IPS-NIHi7 (cell line): ENCODE results near the gene RFC1.
"Not testable (repeated sequence)": the region's sequence is repeated elsewhere in the genome, so short reads cannot be mapped to it uniquely, and the experiment has no call there.

Experiments used
- DNase-seq: peaks from one replicate; pipeline ENCODE4 v3.0.0; 2012; ENCODE audit warnings: mixed read lengths; ENCODE audit errors: extremely low spot score

Gene RFC1

GRCh38 chr4:39357002-39357401 is 9.2 kb downstream of the RFC1 start:
- DNase-seq: no peak

- no peak for DNase-seq
Observed at GRCh38 chr4:39354254-39354552, 12.0 kb downstream of the RFC1 start.

GRCh38 chr4:39353478-39354253 is 12.5 kb downstream of the RFC1 start:
- no peak for DNase-seq

GRCh38 chr4:39353149-39353477 is 13.0 kb downstream of the RFC1 start:
- DNase-seq: not testable (repeated sequence)

- no peak for DNase-seq
Observed at GRCh38 chr4:39349326-39349725, 16.8 kb downstream of the RFC1 start.

- DNase-seq: no peak
Observed at GRCh38 chr4:39348371-39349315, 17.5 kb downstream of the RFC1 start.

GRCh38 chr4:39346856-39347519 is 19.2 kb downstream of the RFC1 start:
- no peak for DNase-seq

GRCh38 chr4:39342731-39343130 is 23.4 kb downstream of the RFC1 start:
- no peak for DNase-seq

- no peak for DNase-seq
Observed at GRCh38 chr4:39341075-39341725, 25.0 kb downstream of the RFC1 start.

GRCh38 chr4:39339968-39340367 is 26.2 kb downstream of the RFC1 start:
- no peak for DNase-seq

- DNase-seq: no peak
Observed at GRCh38 chr4:39337841-39338240, 28.3 kb downstream of the RFC1 start.

- DNase-seq: no peak
Observed at GRCh38 chr4:39335566-39335965, 30.6 kb downstream of the RFC1 start.

- DNase-seq: no peak
Observed at GRCh38 chr4:39331191-39331590, 35.0 kb downstream of the RFC1 start.

GRCh38 chr4:39330353-39330752 is 35.8 kb downstream of the RFC1 start:
- DNase-seq: no peak

GRCh38 chr4:39326468-39326977 is 39.6 kb downstream of the RFC1 start:
- DNase-seq: no peak

- no peak for DNase-seq
Observed at GRCh38 chr4:39324897-39325613, 41.1 kb downstream of the RFC1 start.

GRCh38 chr4:39324446-39324845 is 41.7 kb downstream of the RFC1 start:
- no peak for DNase-seq

- no peak for DNase-seq
Observed at GRCh38 chr4:39323821-39324220, 42.3 kb downstream of the RFC1 start.

- no peak for DNase-seq
Observed at GRCh38 chr4:39320381-39321115, 45.6 kb downstream of the RFC1 start.

- DNase-seq: no peak
Observed at GRCh38 chr4:39319676-39320075, 46.5 kb downstream of the RFC1 start.

- no peak for DNase-seq
Observed at GRCh38 chr4:39312816-39313215, 53.3 kb downstream of the RFC1 start.
